GM12873 (cell line): ENCODE data around the gene TMEM163.

Source experiments
- TF ChIP-seq, protein P1 (sequence below): IDR thresholded peaks from 2 replicates; pipeline ENCODE4 v1.5.1; 2012; ENCODE audit warnings: low read depth, mild to moderate bottlenecking, moderate library complexity, low read length, control low read depth; ENCODE audit not compliant: insufficient read depth; ENCODE audit errors: missing control alignments

Gene TMEM163

DNA sequence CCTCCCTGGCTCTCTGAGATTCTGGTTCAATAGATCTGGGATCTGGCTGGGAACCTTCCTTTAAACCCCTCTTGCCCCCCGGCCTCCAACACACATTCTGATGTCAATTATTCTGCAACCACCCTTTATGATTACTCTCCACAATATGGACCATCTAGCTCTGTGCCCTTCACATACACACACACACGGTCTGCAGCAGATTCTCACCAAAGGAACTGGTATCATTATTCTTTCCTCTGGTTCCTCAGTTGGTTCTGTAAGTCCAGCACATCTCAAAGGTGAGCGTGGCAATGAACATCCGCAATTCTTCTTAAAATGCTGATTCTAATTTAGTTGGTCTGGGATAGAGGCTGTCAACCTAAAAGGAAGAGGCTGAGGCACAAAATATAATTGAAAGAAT lies 2.8 kb upstream of the TMEM163 start:
- TF ChIP-seq, protein P1, sequence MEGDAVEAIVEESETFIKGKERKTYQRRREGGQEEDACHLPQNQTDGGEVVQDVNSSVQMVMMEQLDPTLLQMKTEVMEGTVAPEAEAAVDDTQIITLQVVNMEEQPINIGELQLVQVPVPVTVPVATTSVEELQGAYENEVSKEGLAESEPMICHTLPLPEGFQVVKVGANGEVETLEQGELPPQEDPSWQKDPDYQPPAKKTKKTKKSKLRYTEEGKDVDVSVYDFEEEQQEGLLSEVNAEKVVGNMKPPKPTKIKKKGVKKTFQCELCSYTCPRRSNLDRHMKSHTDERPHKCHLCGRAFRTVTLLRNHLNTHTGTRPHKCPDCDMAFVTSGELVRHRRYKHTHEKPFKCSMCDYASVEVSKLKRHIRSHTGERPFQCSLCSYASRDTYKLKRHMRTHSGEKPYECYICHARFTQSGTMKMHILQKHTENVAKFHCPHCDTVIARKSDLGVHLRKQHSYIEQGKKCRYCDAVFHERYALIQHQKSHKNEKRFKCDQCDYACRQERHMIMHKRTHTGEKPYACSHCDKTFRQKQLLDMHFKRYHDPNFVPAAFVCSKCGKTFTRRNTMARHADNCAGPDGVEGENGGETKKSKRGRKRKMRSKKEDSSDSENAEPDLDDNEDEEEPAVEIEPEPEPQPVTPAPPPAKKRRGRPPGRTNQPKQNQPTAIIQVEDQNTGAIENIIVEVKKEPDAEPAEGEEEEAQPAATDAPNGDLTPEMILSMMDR: no peak

DNA sequence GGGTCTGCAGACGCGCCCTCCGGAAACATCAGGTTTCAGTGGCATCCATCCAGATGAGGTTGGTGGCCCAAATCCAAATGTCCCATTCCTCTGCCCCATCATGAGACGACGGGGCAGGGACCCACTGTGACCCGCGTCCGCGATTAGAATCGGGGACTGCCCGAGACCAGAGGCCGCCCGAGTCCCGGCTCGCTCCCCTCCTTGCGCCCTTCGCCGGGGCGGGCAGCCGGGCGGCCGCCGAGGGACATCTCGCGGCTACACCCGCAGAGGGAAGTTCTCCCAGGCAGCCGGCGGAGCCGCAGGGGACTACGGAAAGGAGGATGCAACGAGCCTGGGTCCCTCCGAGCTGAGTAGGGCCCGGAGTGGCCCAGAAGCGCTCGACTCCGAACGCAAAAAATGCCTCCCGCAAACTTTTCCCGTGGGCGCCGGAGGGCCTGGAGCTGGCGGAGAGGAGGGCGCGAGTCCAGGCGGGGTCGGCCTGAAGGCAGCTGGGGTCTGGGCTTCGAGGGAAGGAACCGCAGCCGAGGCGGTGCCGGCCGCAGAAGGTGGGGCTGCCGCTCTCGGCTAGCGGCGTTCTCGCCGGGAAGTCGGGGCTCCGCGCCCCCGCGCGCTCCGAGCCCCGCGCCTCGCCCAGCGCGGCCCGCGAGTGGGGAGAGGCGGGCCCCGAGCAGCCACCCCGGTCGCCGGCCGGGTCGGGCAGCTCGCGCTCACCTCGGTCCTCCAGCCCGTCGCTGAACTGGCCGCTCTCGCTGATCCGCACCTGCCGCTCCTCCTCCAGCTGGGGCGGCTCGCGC lies 580 bp downstream of the TMEM163 start:
- TF ChIP-seq, protein P1: no peak

DNA sequence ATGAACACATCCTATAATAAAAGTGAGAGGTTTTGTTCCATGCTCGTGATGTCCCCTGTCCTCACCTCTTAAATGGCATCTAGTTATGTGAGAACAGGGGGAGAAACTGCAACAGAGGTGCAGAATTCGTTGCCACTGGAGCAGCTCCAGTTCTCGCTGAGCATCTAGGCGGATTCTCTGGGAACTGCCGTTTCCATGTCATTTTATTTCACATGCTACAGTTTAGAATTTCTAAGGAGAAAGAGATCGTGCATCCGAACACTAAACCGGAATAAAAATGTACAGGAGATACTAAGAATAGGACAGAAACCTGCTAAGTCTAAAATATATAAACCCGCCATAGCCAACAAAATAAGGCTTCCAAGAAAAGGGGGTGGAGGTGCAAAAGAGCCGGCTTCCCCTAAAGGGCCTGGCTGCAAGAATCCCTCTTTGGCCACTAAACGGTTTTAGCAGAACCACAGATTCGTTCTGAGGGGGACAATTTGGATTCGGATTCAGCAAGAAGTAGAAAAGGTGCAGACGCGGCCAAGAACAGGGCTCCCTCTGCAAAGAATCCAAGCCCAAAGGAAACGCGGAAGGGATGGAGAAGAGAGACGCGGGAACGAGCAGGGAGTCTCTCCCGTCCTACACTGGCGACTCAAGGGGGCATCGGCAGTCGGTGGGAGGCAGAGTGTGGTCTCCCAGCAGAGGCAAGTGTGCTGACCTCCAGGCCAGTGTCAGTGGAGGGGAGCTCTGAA lies 1.3 kb downstream of the TMEM163 start:
- TF ChIP-seq, protein P1: no peak

DNA sequence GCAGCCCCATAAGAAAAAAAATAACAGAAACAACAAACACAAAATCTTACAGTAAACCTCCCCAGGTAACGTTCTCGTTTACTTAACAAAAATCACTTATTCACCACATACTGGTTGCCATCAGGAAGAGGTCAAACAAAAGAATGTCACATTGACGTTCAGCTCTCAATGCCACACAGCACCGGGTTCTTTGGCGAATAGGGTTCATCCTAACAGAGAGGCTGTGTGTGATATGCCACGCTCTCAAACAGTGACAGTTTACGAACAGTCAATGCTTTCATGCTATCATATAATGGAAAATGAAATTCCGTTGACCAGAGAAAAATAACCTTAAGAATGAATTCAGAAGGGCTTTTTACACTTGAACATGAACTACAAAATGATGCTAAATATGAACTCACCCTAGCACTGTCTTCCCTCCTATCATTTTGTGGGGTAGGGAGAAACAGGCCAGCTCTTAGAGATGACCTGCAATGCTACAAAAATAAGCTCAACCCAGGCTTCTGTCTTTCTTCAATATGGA lies 2.0 kb downstream of the TMEM163 start:
- TF ChIP-seq, protein P1: no peak

DNA sequence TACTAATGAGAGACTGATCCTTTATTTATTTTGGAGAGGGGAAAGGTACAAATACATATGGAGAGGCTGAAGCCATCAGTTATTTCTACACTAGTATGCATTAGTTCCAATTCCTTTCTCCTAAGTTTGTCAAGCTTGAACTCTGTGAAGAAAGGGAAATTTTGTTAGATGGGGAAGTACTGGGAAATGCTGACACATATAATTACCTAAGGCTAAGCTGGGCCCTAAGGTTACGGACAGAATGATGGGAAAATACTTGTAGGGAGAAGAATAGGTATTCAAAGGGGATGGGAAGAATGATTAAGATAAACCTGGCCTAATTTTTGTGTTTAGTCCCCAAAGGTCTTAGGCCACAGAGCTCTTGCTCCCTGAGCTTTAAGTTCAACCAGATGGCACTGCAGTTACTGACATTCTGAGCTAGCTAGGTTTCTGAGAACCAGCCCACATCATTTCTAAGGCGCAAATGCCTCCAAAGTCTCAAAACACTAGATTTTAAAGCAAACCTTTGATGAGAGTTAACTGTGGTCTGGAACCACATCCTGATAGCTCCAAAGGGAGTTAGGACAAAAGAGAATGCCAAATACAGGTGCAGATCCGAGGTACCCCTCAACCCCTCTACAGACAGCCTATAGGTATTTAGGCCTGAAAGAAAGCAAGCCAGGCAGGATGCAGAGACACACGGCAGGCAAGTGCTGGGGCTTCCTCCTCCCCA lies 2.7 kb downstream of the TMEM163 start:
- TF ChIP-seq, protein P1: no peak

DNA sequence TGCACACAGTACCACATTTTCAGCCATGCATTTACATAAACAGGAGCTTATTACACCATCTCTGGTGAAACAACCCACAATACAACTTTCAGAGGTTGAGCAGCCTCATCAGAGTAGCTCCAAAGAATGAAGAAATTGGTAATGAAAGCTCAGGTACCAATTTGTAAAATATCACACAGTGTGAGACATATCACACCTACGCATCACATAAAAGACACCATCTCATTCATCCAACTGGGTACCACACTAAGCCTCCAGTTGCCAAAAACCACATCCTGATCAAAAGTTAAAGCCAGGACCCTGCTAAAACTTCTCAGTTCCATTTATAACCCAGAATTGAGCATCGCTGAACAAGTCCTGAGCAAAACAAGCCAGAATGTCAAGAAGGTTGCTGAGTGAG lies 4.6 kb downstream of the TMEM163 start:
- TF ChIP-seq, protein P1: no peak

DNA sequence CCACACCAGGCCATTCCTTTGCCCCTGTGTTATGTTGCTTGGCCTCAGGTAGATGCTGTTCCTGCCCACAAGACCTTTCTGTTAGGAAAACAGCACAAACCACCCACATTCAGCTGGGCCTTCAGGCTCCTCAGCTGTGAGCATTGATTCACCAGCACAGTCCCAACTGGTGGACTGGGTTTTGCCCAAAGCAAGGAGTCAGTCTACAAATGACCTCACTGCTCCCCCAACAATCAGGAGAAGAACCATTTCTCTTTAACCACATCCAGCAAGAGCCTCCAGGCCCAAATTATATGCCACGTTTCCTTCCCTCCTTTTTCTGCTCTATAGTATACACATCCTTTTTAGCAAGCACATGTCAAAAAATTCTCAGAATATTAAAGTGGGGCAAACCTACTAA lies 5.2 kb downstream of the TMEM163 start:
- TF ChIP-seq, protein P1: no peak
